HepG2 (cell line): Measurements from ENCODE around the gene NAE1. TPM values are rescaled to one million over a fixed set of nuclear protein-coding genes. Genes with fewer than 3 reads are reported as not detected.

Experiments
- ARNT2 ChIP-seq: sonication (generic); formaldehyde crosslinking; IDR thresholded peaks from 2 replicates; pipeline ENCODE4 v1.8.0; 2022; ENCODE audit warnings: mild to moderate bottlenecking, low read depth, missing genetic modification reagents, moderate library complexity
- HOXA3 ChIP-seq: sonication (generic); formaldehyde crosslinking; IDR thresholded peaks from 2 replicates; pipeline ENCODE4 v1.5.0; 2020; ENCODE audit warnings: missing genetic modification reagents
- NFATC3 ChIP-seq: sonication (generic); formaldehyde crosslinking; IDR thresholded peaks from 2 replicates; pipeline ENCODE4 v1.5.1; 2020; ENCODE audit warnings: mild to moderate bottlenecking, missing genetic modification reagents
- NONO ChIP-seq, 2 experiments: fragments of 450-650 bp in 1 of 2; sonication (generic) in 1 of 2; formaldehyde crosslinking in 1 of 2; IDR thresholded peaks in 1 of 2; conservative IDR thresholded peaks in 1 of 2; 2 replicates each; pipeline versions ENCODE4 v1.6.1 to v1.8.0; 2017 to 2022; ENCODE audit warnings: mild to moderate bottlenecking in 1 of 2, missing genetic modification reagents in 1 of 2, moderate library complexity in 1 of 2
- POGZ ChIP-seq: sonication (generic); formaldehyde crosslinking; IDR thresholded peaks from 2 replicates; pipeline ENCODE4 v1.4.0; 2020; ENCODE audit warnings: mild to moderate bottlenecking, missing genetic modification reagents
- PRPF4 ChIP-seq: fragments of 200-400 bp; formaldehyde crosslinking; IDR thresholded peaks from 2 replicates; pipeline ENCODE4 v1.6.1; 2016; ENCODE audit warnings: low read length, low read depth; ENCODE audit not compliant: poor library complexity, severe bottlenecking
- RXRA ChIP-seq: sonication (generic); formaldehyde crosslinking; IDR thresholded peaks from 2 replicates; pipeline ENCODE4 v1.5.1; 2020; ENCODE audit warnings: missing genetic modification reagents
- SPEN ChIP-seq: sonication (generic); formaldehyde crosslinking; IDR thresholded peaks from 2 replicates; pipeline ENCODE4 v1.5.1; 2020; ENCODE audit warnings: low read depth, mild to moderate bottlenecking, missing genetic modification reagents
- XBP1 ChIP-seq: sonication (generic); formaldehyde crosslinking; IDR thresholded peaks from 2 replicates; pipeline ENCODE4 v1.5.0; 2020; ENCODE audit warnings: missing genetic modification reagents
- YEATS2 ChIP-seq: sonication (generic); formaldehyde crosslinking; IDR thresholded peaks from 2 replicates; pipeline ENCODE4 v1.4.0; 2020; ENCODE audit warnings: missing genetic modification reagents, borderline replicate concordance
- ZNF3 ChIP-seq: IDR thresholded peaks from 2 replicates; pipeline ENCODE4 v1.7.0; 2017; ENCODE audit warnings: inconsistent platforms
- ZNF605 ChIP-seq: sonication (generic); formaldehyde crosslinking; IDR thresholded peaks from 2 replicates; pipeline ENCODE4 v1.8.0; 2022; ENCODE audit warnings: mild to moderate bottlenecking, missing genetic modification reagents
- ZNF775 ChIP-seq: sonication (generic); formaldehyde crosslinking; IDR thresholded peaks from 2 replicates; pipeline ENCODE4 v1.4.0; 2020; ENCODE audit warnings: missing genetic modification reagents, mild to moderate bottlenecking, moderate library complexity, borderline replicate concordance
- ZNF781 ChIP-seq: sonication (generic); formaldehyde crosslinking; IDR thresholded peaks from 2 replicates; pipeline ENCODE4 v1.5.1; 2020; ENCODE audit warnings: borderline replicate concordance, mild to moderate bottlenecking, missing genetic modification reagents; ENCODE audit errors: not compliant biosample characterization
- ZNF792 ChIP-seq: IDR thresholded peaks from 2 replicates; pipeline ENCODE4 v1.6.1; 2016
- ZSCAN12 ChIP-seq: sonication (generic); formaldehyde crosslinking; IDR thresholded peaks from 2 replicates; pipeline ENCODE4 v1.9.0; 2021; ENCODE audit warnings: mild to moderate bottlenecking, missing genetic modification reagents
- ZSCAN22 ChIP-seq: sonication (generic); formaldehyde crosslinking; IDR thresholded peaks from 2 replicates; pipeline ENCODE4 v1.4.0; 2020; ENCODE audit warnings: mild to moderate bottlenecking, missing genetic modification reagents
- ZZZ3 ChIP-seq: sonication (generic); formaldehyde crosslinking; IDR thresholded peaks from 2 replicates; pipeline ENCODE4 v1.4.0; 2020; ENCODE audit warnings: missing genetic modification reagents, mild to moderate bottlenecking, borderline replicate concordance
- polyA plus RNA-seq, 8 experiments: library from polyadenylated mRNA; depleted of rRNA in 3 of 8; stranded (reverse) in 7 of 8; unstranded in 1 of 8; fragments of >200 nt; fragmentation: Illumina TruSeq in 4 of 8; extraction: Trizol in 4 of 8; gene quantifications; 2 replicates each; pipeline versions ENCODE4 v1.2.1 to v1.2.3, GENCODE V29; 2011 to 2016; ENCODE audit warnings: low read depth in 4 of 8, missing spikeins in 1 of 8, mixed read lengths in 1 of 8; ENCODE audit not compliant: insufficient read depth in 1 of 8
- total RNA-seq, 5 experiments: library from RNA; depleted of rRNA; stranded (reverse); fragments of >200 nt; fragmentation: Illumina TruSeq; extraction: Trizol; gene quantifications; 2 replicates each; pipeline ENCODE4 v1.2.3, GENCODE V29; 2016; ENCODE audit warnings: low read depth in 1 of 5
- TF ChIP-seq, protein P1 (sequence below): sonication (generic); formaldehyde crosslinking; IDR thresholded peaks from 2 replicates; pipeline ENCODE4 v1.4.0; 2020; ENCODE audit warnings: missing genetic modification reagents, borderline replicate concordance
- TF ChIP-seq, protein P2 (sequence below): sonication (generic); formaldehyde crosslinking; IDR thresholded peaks from 2 replicates; pipeline ENCODE4 v1.4.0; 2020; ENCODE audit warnings: missing genetic modification reagents

The NAE1 gene
- total and polyA plus RNA-seq, 2 of the 13 experiments (the other 11 are each of a cell fraction or from before 2014, with no cell fraction given), result 95.7 to 206 TPM

DNA sequence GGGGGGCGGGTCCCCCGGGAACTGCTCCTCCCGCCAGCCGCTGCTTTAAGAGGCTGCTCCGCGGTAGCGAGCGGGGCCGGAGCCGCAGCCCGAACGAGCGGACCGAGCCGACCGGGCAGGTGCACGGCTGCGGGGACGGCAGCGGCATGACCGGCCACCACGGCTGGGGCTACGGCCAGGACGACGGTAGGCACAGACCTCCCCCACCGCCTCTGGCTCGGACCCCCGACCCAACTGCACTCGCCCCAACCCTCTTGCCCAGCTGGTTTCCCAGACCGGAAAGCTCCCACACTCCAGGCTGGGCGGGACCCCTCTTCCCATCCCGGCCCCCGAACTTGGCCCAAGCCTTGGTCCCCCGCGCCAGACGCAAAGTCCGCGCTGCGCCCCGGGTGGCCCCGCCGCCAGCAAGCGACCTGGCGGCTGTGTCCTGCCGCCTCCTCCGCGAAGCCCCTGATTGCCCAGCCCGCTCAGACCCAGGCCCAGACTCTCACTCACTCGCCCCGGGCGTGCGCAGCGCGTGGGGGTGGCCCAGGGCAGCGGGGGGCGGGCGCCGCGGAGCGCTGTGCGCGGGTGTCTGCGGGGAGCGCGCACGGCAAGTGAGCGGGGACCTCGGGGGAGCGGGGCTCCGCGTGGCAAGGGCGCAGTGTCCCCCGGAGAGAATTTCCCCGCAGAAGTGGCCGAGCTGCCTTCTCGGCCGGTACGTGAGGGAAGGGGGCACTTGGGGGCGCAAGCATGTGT is 13.7 kb upstream of the NAE1 start, which contains the start of gene CA7 (continued):
- TF ChIP-seq ZNF775 (CRISPR knock-in tag) (no peak), XBP1 (CRISPR knock-in tag) (no peak), NONO (IDR thresholded peaks at IDR 0.05) (no peak), NONO (CRISPR knock-in tag; conservative IDR thresholded peaks at IDR 0.05) (peak; percentile 64; the same call in 1 of the 2 replicates), HOXA3 (peak; percentile 21; the same call in 1 of the 2 replicates), ZSCAN12 (CRISPR knock-in tag) (no peak), ARNT2 (CRISPR knock-in tag) (0 out of 2 replicates have a peak, but pooled peaks have one; percentile 36), ZZZ3 (CRISPR knock-in tag) (no peak), ZNF3 (CRISPR knock-in tag) (no peak), YEATS2 (CRISPR knock-in tag) (no peak), NFATC3 (CRISPR knock-in tag) (no peak), ZNF781 (CRISPR knock-in tag) (no peak), PRPF4 (no peak), ZNF792 (no peak), SPEN (CRISPR knock-in tag) (no peak; the same call in 1 of the 2 replicates), ZSCAN22 (CRISPR knock-in tag) (no peak), POGZ (CRISPR knock-in tag) (no peak), ZNF605 (CRISPR knock-in tag) (no peak), RXRA (CRISPR knock-in tag) (no peak)
- TF ChIP-seq, protein P1, sequence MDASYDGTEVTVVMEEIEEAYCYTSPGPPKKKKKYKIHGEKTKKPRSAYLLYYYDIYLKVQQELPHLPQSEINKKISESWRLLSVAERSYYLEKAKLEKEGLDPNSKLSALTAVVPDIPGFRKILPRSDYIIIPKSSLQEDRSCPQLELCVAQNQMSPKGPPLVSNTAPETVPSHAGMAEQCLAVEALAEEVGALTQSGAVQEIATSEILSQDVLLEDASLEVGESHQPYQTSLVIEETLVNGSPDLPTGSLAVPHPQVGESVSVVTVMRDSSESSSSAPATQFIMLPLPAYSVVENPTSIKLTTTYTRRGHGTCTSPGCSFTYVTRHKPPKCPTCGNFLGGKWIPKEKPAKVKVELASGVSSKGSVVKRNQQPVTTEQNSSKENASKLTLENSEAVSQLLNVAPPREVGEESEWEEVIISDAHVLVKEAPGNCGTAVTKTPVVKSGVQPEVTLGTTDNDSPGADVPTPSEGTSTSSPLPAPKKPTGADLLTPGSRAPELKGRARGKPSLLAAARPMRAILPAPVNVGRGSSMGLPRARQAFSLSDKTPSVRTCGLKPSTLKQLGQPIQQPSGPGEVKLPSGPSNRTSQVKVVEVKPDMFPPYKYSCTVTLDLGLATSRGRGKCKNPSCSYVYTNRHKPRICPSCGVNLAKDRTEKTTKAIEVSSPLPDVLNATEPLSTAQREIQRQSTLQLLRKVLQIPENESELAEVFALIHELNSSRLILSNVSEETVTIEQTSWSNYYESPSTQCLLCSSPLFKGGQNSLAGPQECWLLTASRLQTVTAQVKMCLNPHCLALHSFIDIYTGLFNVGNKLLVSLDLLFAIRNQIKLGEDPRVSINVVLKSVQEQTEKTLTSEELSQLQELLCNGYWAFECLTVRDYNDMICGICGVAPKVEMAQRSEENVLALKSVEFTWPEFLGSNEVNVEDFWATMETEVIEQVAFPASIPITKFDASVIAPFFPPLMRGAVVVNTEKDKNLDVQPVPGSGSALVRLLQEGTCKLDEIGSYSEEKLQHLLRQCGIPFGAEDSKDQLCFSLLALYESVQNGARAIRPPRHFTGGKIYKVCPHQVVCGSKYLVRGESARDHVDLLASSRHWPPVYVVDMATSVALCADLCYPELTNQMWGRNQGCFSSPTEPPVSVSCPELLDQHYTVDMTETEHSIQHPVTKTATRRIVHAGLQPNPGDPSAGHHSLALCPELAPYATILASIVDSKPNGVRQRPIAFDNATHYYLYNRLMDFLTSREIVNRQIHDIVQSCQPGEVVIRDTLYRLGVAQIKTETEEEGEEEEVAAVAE (CRISPR knock-in tag), result no peak
- TF ChIP-seq, protein P2, sequence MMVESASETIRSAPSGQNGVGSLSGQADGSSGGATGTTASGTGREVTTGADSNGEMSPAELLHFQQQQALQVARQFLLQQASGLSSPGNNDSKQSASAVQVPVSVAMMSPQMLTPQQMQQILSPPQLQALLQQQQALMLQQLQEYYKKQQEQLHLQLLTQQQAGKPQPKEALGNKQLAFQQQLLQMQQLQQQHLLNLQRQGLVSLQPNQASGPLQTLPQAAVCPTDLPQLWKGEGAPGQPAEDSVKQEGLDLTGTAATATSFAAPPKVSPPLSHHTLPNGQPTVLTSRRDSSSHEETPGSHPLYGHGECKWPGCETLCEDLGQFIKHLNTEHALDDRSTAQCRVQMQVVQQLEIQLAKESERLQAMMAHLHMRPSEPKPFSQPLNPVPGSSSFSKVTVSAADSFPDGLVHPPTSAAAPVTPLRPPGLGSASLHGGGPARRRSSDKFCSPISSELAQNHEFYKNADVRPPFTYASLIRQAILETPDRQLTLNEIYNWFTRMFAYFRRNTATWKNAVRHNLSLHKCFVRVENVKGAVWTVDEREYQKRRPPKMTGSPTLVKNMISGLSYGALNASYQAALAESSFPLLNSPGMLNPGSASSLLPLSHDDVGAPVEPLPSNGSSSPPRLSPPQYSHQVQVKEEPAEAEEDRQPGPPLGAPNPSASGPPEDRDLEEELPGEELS (CRISPR knock-in tag), result 0 out of 2 replicates have a peak, but pooled peaks have one; percentile 11
